ENCODE measurements around the gene TBC1D2B.

Gene TBC1D2B

DNA sequence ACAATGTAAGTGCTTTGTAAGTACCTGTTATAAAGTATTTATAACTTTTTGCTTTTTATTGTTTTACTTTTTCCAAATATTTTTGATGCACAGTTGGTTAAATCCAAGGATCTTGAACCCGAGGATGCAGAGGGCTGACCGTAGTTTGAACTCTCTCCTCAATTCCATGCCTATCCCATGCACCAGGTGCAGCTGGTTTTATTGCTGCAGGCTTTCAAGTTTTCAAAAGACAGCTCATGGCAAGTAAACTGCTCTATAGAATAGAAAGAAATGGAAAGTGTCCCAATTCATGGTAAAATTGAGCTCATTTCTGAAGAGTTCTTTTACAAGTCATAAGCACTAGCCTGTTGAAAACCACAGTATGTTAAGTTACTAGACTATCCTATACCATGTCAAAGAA, 131.9 kb downstream of the TBC1D2B start:
- no peak overlapping the region for H3K4me3 ChIP-seq (ENCODE audit: low read depth, low read length)
- DNase-seq (ENCODE audit: low read depth): no peak
- TF ChIP-seq, protein P1, sequence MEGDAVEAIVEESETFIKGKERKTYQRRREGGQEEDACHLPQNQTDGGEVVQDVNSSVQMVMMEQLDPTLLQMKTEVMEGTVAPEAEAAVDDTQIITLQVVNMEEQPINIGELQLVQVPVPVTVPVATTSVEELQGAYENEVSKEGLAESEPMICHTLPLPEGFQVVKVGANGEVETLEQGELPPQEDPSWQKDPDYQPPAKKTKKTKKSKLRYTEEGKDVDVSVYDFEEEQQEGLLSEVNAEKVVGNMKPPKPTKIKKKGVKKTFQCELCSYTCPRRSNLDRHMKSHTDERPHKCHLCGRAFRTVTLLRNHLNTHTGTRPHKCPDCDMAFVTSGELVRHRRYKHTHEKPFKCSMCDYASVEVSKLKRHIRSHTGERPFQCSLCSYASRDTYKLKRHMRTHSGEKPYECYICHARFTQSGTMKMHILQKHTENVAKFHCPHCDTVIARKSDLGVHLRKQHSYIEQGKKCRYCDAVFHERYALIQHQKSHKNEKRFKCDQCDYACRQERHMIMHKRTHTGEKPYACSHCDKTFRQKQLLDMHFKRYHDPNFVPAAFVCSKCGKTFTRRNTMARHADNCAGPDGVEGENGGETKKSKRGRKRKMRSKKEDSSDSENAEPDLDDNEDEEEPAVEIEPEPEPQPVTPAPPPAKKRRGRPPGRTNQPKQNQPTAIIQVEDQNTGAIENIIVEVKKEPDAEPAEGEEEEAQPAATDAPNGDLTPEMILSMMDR (IDR thresholded peaks at IDR 0.05; ENCODE audit: low read depth, low read length, missing control alignments): no peak
